NCI-H2171 (cell line): ENCODE measurements around the gene GPRC5B.
A peak's percentile ranks its signal among the peaks of the same experiment; 100 is the strongest.

Source experiments
- DNase-seq: peaks from one replicate; lab custom pipeline; 2025; lab: John Stamatoyannopoulos, UW

Gene GPRC5B

GRCh38 chr16:19896951-19897350 is 12.3 kb upstream of the GPRC5B start:
- DNase-seq, result no peak

- no peak for DNase-seq
Measured at GRCh38 chr16:19894586-19894985, 9.9 kb upstream of the GPRC5B start.

GRCh38 chr16:19892902-19893301 is 8.3 kb upstream of the GPRC5B start:
- no peak for DNase-seq

- no peak for DNase-seq
Measured at GRCh38 chr16:19890901-19891300, 6.3 kb upstream of the GPRC5B start.

GRCh38 chr16:19888834-19889233 is 4.2 kb upstream of the GPRC5B start:
- no peak for DNase-seq

DNA sequence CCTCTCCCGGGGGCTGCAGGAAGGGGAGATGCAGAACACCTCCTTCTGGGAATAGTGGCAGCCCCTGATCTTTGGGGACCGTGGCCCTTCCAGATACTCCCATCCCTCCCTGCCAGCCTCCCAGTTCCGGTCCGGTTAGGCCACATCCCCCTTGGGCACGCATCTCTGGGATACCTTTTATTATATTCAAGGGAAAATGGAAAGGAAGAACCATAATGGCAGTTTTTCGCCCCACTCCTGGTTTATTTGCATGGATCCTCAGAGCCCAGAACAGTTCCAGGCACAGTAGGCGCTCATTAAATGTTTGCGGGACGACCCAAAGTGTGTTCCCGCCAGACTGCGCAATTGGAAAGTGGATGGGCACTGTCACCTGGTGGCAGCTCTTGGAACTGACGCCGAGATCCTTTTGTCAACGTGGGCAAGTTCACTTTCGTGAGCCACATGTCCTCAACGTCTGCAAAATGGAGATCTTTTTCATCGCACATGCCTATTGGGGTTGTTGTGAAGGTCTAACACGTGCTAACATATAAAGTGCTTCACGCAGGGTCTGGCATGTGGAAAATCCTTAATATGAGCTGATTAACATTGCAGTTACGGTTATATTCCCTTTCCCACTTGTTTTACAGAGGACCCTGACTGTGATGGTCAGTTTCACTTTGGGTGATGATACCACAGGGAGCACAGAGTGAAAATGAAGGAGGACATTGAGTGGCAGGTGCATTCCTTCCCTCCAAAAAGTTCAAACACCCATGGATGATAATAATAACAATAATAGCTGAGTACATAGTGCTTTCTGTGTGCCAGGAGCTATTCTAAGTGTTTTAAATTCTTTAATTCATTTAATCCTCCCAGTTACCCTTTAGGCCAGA is 1.7 kb upstream of the GPRC5B start:
- DNase-seq, result peak; percentile 69

GRCh38 chr16:19885451-19886072 is 914 bp upstream of the GPRC5B start:
- DNase-seq, result no peak

GRCh38 chr16:19883966-19884485 is 622 bp downstream of the GPRC5B start:
- no peak for DNase-seq

- DNase-seq, result no peak
Measured at GRCh38 chr16:19883296-19883965, 1.2 kb downstream of the GPRC5B start.

- DNase-seq, result no peak
Measured at GRCh38 chr16:19882646-19883045, 2.0 kb downstream of the GPRC5B start.

GRCh38 chr16:19882186-19882585 is 2.5 kb downstream of the GPRC5B start:
- DNase-seq, result no peak

GRCh38 chr16:19881783-19882182 is 2.9 kb downstream of the GPRC5B start:
- no peak for DNase-seq

GRCh38 chr16:19881028-19881427 is 3.6 kb downstream of the GPRC5B start:
- DNase-seq, result no peak

- DNase-seq, result peak; percentile 85
Measured at GRCh38 chr16:19879241-19879792, 5.3 kb downstream of the GPRC5B start.

DNA sequence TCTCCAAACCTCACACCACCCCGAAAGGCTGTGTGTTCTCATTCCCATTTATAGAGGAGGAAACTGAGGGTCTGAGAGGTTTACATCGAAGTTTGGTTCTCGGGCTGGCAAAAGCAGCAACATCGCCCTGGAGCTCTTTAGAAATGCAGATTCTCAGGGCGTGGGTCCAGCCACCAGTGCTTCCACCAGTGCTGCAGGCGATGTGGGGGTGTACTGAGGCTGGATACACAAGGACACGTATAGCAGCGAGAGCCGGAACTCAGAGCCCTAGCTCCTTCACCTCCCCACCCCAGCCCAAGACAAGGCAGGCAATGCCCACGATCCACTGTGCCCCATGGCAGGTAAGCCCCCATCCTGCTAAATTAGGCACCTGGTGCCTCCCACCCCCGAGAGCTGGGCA is 5.9 kb downstream of the GPRC5B start:
- no peak for DNase-seq

DNA sequence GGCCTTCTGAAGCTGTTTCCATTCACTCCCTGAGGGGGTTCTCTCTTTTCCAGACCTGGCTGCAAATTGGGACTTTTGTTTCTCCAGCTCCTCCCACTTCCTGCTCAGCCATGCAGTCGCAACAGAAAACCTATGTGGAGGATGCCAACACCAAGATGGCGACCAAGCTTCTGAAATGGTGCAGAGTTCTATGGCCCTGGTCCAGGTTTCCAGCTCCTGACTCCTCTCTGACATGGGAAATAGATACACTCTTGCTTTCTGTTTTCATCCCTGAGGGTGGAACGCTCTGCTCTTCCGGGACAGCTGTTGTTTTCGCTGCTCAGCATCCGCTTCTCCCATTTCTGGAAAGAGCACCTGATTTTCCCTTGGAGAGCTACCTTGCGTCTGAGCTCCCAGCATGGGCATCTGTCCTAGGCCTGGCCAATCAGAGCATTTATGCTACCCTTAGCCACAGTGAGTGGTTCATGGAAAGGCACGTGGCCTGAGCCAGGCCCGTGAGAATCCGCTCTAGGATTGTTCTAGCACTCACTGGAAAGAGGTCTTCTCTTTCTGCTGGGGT is 8.1 kb downstream of the GPRC5B start:
- peak; percentile 58 for DNase-seq

- DNase-seq, result no peak
Measured at GRCh38 chr16:19875900-19876299, 8.7 kb downstream of the GPRC5B start.

GRCh38 chr16:19874851-19875546 is 9.6 kb downstream of the GPRC5B start:
- no peak for DNase-seq

DNA sequence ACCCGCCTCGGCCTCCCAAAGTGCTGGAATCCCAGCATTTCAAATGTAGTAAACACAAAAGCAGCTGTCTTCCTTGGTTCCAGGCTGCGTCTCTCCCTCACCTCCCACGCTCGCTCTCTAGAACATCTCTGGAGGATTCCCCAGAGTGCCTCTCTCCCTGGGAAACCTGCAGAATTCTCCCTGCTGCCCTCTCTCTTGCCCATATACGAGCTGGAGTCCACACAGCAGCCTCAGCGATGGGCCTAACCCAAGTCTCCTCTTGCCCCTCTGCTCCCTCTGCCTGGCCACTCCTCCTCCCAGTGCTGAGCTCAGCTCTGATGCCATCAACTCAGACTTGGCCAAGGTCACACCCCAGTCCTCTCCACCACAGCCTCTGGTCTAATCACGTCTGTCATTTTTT is 10.6 kb downstream of the GPRC5B start:
- no peak for DNase-seq

DNA sequence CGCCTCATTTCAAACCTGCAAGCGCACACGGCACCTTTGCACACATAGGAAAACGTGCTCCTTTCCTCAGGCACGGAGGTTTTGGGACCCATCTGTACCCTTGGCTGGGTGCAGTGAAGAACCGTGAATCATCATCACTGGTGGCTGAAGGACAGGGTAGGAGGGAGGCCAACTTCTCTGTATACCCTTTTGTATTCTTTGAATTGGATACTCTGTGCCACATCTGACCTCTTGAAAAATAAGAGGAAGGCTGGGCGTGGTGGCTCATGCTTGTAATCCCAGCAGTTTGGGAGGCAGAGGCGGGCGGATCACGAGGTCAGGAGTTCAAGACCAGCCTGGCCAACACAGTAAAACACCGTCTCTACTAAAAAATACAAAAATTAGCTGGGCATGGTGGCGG is 11.7 kb downstream of the GPRC5B start:
- no peak for DNase-seq

- DNase-seq, result no peak
Measured at GRCh38 chr16:19872179-19872863, 12.3 kb downstream of the GPRC5B start.
